ENCODE data around the gene FIG4. TPM values are rescaled to one million over a fixed set of nuclear protein-coding genes. Genes with fewer than 3 reads are reported as not detected.
"Not testable (repeated sequence)": the region's sequence is repeated elsewhere in the genome, so short reads cannot be mapped to it uniquely, and the experiment has no call there.

FIG4 gene
- total and polyA plus RNA-seq, 4 donors = 25.0 to 38.5 (median 31.7) TPM

GRCh38 chr6:109701221-109701620 lies 10.1 kb downstream of the FIG4 start:
- 100% methylated on average over 2 of the region's 4 CpGs for WGBS (ENCODE audit: insufficient coverage)
- Histone ChIP-seq H3K4me3 (ENCODE audit: low read depth, low read length) (no peak overlapping the region), H3K9me3 (ENCODE audit: control insufficient read depth, insufficient read depth, low read length) (no peaks in the 10 kb centered on the region), H3K27ac (ENCODE audit: low read depth, low read length) (no peak overlapping the region), H3K4me1 (ENCODE audit: control insufficient read depth, insufficient read depth, low read length) (no peaks in the 10 kb centered on the region), H3K36me3 (ENCODE audit: control insufficient read depth, insufficient read depth, low read length) (no peaks in the 10 kb centered on the region), H3K27me3 (ENCODE audit: control insufficient read depth, insufficient read depth, low read length) (no peaks in the 10 kb centered on the region)
- no peak for DNase-seq (ENCODE audit: low read depth in 4 of 6, low spot score in 6 of 6)

- Histone ChIP-seq H3K4me3 (ENCODE audit: low read depth, low read length) (no peak overlapping the region), H3K27me3 (ENCODE audit: control insufficient read depth, insufficient read depth, low read length) (no peaks in the 10 kb centered on the region), H3K9me3 (ENCODE audit: control insufficient read depth, insufficient read depth, low read length) (no peaks in the 10 kb centered on the region), H3K27ac (ENCODE audit: low read depth, low read length) (no peak overlapping the region), H3K4me1 (ENCODE audit: control insufficient read depth, insufficient read depth, low read length) (no peaks in the 10 kb centered on the region), H3K36me3 (ENCODE audit: control insufficient read depth, insufficient read depth, low read length) (no peaks in the 10 kb centered on the region)
- DNase-seq (ENCODE audit: low read depth in 4 of 6, low spot score in 6 of 6) = no peak
- WGBS (ENCODE audit: insufficient coverage) = no CpG with 5 or more reads among the region's 2 CpGs
Observed at GRCh38 chr6:109701774-109702173, 10.7 kb downstream of the FIG4 start.

- no peaks in the 10 kb centered on the region for H3K36me3 ChIP-seq (ENCODE audit: control insufficient read depth, insufficient read depth, low read length)
- H3K4me1 ChIP-seq (ENCODE audit: control insufficient read depth, insufficient read depth, low read length) = no peaks in the 10 kb centered on the region
- no peaks in the 10 kb centered on the region for H3K9me3 ChIP-seq (ENCODE audit: control insufficient read depth, insufficient read depth, low read length)
- H3K4me3 ChIP-seq (ENCODE audit: low read depth, low read length) = no peak overlapping the region
- H3K27ac ChIP-seq (ENCODE audit: low read depth, low read length) = no peak overlapping the region
- DNase-seq (ENCODE audit: low read depth in 4 of 6, low spot score in 6 of 6) = no peak
- WGBS (ENCODE audit: insufficient coverage) = 78% methylated on average over 1 of the region's 4 CpGs
- no peaks in the 10 kb centered on the region for H3K27me3 ChIP-seq (ENCODE audit: control insufficient read depth, insufficient read depth, low read length)
Observed at GRCh38 chr6:109702791-109703190, 11.7 kb downstream of the FIG4 start.

- Histone ChIP-seq H3K4me3 (ENCODE audit: low read depth, low read length) (no peak overlapping the region), H3K27me3 (ENCODE audit: control insufficient read depth, insufficient read depth, low read length) (no peaks in the 10 kb centered on the region), H3K27ac (ENCODE audit: low read depth, low read length) (no peak overlapping the region), H3K36me3 (ENCODE audit: control insufficient read depth, insufficient read depth, low read length) (no peaks in the 10 kb centered on the region), H3K4me1 (ENCODE audit: control insufficient read depth, insufficient read depth, low read length) (no peaks in the 10 kb centered on the region), H3K9me3 (ENCODE audit: control insufficient read depth, insufficient read depth, low read length) (peaks cover 1% of the 10 kb centered on the region)
- peak; percentile 79 to 98 (median 87) for DNase-seq (ENCODE audit: low read depth in 4 of 6, low spot score in 6 of 6)
- WGBS (ENCODE audit: insufficient coverage) = 0% methylated on average over 1 of the region's 7 CpGs
Observed at GRCh38 chr6:109705258-109705657, 14.2 kb downstream of the FIG4 start.

GRCh38 chr6:109706513-109706912 lies 15.4 kb downstream of the FIG4 start:
- peaks cover 3% of the 10 kb centered on the region for H3K9me3 ChIP-seq (ENCODE audit: control insufficient read depth, insufficient read depth, low read length)
- 77% methylated on average over 3 of the region's 6 CpGs for WGBS (ENCODE audit: insufficient coverage)
- no peak overlapping the region for H3K27ac ChIP-seq (ENCODE audit: low read depth, low read length)
- H3K4me3 ChIP-seq (ENCODE audit: low read depth, low read length) = no peak overlapping the region
- no peaks in the 10 kb centered on the region for H3K4me1 ChIP-seq (ENCODE audit: control insufficient read depth, insufficient read depth, low read length)
- no peaks in the 10 kb centered on the region for H3K36me3 ChIP-seq (ENCODE audit: control insufficient read depth, insufficient read depth, low read length)
- no peaks in the 10 kb centered on the region for H3K27me3 ChIP-seq (ENCODE audit: control insufficient read depth, insufficient read depth, low read length)
- DNase-seq (ENCODE audit: low read depth in 4 of 6, low spot score in 6 of 6) = no peak

GRCh38 chr6:109708099-109708498 lies 17.0 kb downstream of the FIG4 start:
- H3K36me3 ChIP-seq (ENCODE audit: control insufficient read depth, insufficient read depth, low read length); H3K27me3 ChIP-seq (ENCODE audit: control insufficient read depth, insufficient read depth, low read length); H3K27ac ChIP-seq (ENCODE audit: low read depth, low read length); DNase-seq (ENCODE audit: low read depth in 4 of 6, low spot score in 6 of 6); H3K4me3 ChIP-seq (ENCODE audit: low read depth, low read length); H3K4me1 ChIP-seq (ENCODE audit: control insufficient read depth, insufficient read depth, low read length); H3K9me3 ChIP-seq (ENCODE audit: control insufficient read depth, insufficient read depth, low read length): not testable (repeated sequence)
- WGBS (ENCODE audit: insufficient coverage) = no CpG with 5 or more reads among the region's 2 CpGs

- Histone ChIP-seq H3K4me3 (ENCODE audit: low read depth, low read length) (no peak overlapping the region), H3K27ac (ENCODE audit: low read depth, low read length) (no peak overlapping the region), H3K4me1 (ENCODE audit: control insufficient read depth, insufficient read depth, low read length) (peaks cover 9% of the 10 kb centered on the region), H3K36me3 (ENCODE audit: control insufficient read depth, insufficient read depth, low read length) (no peaks in the 10 kb centered on the region), H3K27me3 (ENCODE audit: control insufficient read depth, insufficient read depth, low read length) (no peaks in the 10 kb centered on the region), H3K9me3 (ENCODE audit: control insufficient read depth, insufficient read depth, low read length) (peaks cover 6% of the 10 kb centered on the region)
- WGBS (ENCODE audit: insufficient coverage) = 96% methylated on average over 8 of the region's 8 CpGs
- DNase-seq (ENCODE audit: low read depth in 4 of 6, low spot score in 6 of 6) = no peak
Observed at GRCh38 chr6:109713097-109713496, 22.0 kb downstream of the FIG4 start.

- Histone ChIP-seq H3K9me3 (ENCODE audit: control insufficient read depth, insufficient read depth, low read length) (peaks cover 6% of the 10 kb centered on the region), H3K4me1 (ENCODE audit: control insufficient read depth, insufficient read depth, low read length) (peaks cover 9% of the 10 kb centered on the region), H3K36me3 (ENCODE audit: control insufficient read depth, insufficient read depth, low read length) (peaks cover 5% of the 10 kb centered on the region), H3K27ac (ENCODE audit: low read depth, low read length) (no peak overlapping the region), H3K4me3 (ENCODE audit: low read depth, low read length) (no peak overlapping the region), H3K27me3 (ENCODE audit: control insufficient read depth, insufficient read depth, low read length) (no peaks in the 10 kb centered on the region)
- DNase-seq (ENCODE audit: low read depth in 4 of 6, low spot score in 6 of 6) = no peak
- 80% methylated on average over 1 of the region's 3 CpGs for WGBS (ENCODE audit: insufficient coverage)
Observed at GRCh38 chr6:109714166-109714565, 23.1 kb downstream of the FIG4 start.

- Histone ChIP-seq H3K36me3 (ENCODE audit: control insufficient read depth, insufficient read depth, low read length) (peaks cover 5% of the 10 kb centered on the region), H3K4me3 (ENCODE audit: low read depth, low read length) (no peak overlapping the region), H3K27ac (ENCODE audit: low read depth, low read length) (no peak overlapping the region), H3K4me1 (ENCODE audit: control insufficient read depth, insufficient read depth, low read length) (peaks cover 9% of the 10 kb centered on the region), H3K9me3 (ENCODE audit: control insufficient read depth, insufficient read depth, low read length) (peaks cover 6% of the 10 kb centered on the region), H3K27me3 (ENCODE audit: control insufficient read depth, insufficient read depth, low read length) (no peaks in the 10 kb centered on the region)
- no peak for DNase-seq (ENCODE audit: low read depth in 4 of 6, low spot score in 6 of 6)
- WGBS (ENCODE audit: insufficient coverage) = no CpG with 5 or more reads among the region's 1 CpG
Observed at GRCh38 chr6:109714611-109715010, 23.5 kb downstream of the FIG4 start.

GRCh38 chr6:109715616-109716015 lies 24.5 kb downstream of the FIG4 start:
- Histone ChIP-seq H3K36me3 (ENCODE audit: control insufficient read depth, insufficient read depth, low read length) (peaks cover 5% of the 10 kb centered on the region), H3K9me3 (ENCODE audit: control insufficient read depth, insufficient read depth, low read length) (peaks cover 5% of the 10 kb centered on the region), H3K27me3 (ENCODE audit: control insufficient read depth, insufficient read depth, low read length) (no peaks in the 10 kb centered on the region), H3K27ac (ENCODE audit: low read depth, low read length) (no peak overlapping the region), H3K4me3 (ENCODE audit: low read depth, low read length) (no peak overlapping the region), H3K4me1 (ENCODE audit: control insufficient read depth, insufficient read depth, low read length) (peaks cover 9% of the 10 kb centered on the region)
- no CpG with 5 or more reads among the region's 2 CpGs for WGBS (ENCODE audit: insufficient coverage)
- DNase-seq (ENCODE audit: low read depth in 4 of 6, low spot score in 6 of 6) = no peak

Measured in spinal cord (tissue), 10 donors.